ENCODE measurements around the gene PLXNA2.

DNA sequence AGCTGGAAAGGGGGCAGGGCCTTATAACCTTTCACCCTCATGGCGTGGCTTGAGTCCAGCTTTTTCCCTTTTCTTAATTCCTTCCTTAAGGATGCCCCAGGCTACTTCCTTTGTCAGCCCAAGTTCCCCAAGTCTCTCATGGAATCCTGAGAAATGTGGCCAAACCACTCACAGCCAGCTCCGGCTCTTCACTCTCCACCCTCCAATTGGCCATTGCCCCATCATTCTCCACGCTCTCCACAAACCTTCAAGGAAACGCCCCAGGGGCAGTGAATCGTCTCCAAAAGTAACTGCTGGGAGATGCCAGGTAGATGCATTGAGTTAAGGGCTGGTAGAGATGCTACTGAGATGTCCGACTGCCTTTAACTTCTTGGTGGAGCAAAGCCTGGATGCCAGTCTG is 219.8 kb downstream of the PLXNA2 start:
- TF ChIP-seq, protein P1, sequence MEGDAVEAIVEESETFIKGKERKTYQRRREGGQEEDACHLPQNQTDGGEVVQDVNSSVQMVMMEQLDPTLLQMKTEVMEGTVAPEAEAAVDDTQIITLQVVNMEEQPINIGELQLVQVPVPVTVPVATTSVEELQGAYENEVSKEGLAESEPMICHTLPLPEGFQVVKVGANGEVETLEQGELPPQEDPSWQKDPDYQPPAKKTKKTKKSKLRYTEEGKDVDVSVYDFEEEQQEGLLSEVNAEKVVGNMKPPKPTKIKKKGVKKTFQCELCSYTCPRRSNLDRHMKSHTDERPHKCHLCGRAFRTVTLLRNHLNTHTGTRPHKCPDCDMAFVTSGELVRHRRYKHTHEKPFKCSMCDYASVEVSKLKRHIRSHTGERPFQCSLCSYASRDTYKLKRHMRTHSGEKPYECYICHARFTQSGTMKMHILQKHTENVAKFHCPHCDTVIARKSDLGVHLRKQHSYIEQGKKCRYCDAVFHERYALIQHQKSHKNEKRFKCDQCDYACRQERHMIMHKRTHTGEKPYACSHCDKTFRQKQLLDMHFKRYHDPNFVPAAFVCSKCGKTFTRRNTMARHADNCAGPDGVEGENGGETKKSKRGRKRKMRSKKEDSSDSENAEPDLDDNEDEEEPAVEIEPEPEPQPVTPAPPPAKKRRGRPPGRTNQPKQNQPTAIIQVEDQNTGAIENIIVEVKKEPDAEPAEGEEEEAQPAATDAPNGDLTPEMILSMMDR (IDR thresholded peaks at IDR 0.05), result no peak
- TF ChIP-seq POLR2A (IDR thresholded peaks at IDR 0.05) (no peak), EP300 (IDR thresholded peaks at IDR 0.05) (no peak)
